Measurements from ENCODE around the gene SPON1.

DNA sequence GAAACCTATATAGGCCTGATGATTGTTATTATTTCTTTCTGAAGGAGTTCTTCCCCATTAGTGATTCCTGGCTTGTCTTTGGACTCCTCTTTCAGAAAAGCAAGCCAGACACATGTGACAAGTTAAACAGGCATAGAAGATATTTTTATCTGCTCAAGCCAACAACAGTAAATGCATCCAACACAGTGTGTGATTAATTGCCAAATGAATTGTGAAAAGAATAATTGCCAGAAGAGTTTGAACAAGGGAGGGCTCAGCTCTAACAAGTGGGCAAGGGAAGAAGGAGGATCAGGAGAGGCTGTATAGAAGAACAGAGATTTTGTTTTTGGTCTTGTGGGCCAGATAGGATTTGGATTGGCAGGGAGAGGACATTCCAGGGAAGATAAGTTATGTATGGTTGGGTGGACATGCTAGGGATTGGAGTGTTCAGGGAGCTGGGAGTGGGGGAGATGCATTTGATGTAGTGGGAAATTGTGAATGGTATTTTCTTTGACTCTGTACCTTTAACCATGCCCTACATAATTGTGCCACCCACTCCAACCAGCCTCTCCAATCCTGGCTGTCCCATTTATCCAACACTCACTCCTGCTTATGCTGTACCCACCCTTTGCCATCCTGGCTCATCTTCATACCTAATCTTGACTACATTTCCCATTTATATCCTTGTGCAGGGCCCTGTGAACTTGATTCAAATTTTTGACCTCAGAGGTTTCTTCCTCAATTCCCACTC, 223.7 kb downstream of the SPON1 start:
- TF ChIP-seq, protein P1, sequence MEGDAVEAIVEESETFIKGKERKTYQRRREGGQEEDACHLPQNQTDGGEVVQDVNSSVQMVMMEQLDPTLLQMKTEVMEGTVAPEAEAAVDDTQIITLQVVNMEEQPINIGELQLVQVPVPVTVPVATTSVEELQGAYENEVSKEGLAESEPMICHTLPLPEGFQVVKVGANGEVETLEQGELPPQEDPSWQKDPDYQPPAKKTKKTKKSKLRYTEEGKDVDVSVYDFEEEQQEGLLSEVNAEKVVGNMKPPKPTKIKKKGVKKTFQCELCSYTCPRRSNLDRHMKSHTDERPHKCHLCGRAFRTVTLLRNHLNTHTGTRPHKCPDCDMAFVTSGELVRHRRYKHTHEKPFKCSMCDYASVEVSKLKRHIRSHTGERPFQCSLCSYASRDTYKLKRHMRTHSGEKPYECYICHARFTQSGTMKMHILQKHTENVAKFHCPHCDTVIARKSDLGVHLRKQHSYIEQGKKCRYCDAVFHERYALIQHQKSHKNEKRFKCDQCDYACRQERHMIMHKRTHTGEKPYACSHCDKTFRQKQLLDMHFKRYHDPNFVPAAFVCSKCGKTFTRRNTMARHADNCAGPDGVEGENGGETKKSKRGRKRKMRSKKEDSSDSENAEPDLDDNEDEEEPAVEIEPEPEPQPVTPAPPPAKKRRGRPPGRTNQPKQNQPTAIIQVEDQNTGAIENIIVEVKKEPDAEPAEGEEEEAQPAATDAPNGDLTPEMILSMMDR (IDR thresholded peaks at IDR 0.05; ENCODE audit: low read depth, low read length, missing input control), result no peak
- TF ChIP-seq NR2F2 (IDR thresholded peaks at IDR 0.05) (no peak), RAD21 (IDR thresholded peaks at IDR 0.05) (no peak), YY1 (IDR thresholded peaks at IDR 0.05) (no peak), SP1 (IDR thresholded peaks at IDR 0.05) (no peak), RXRA (IDR thresholded peaks at IDR 0.05) (no peak)
- TF ChIP-seq, protein P2, sequence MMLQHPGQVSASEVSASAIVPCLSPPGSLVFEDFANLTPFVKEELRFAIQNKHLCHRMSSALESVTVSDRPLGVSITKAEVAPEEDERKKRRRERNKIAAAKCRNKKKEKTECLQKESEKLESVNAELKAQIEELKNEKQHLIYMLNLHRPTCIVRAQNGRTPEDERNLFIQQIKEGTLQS (IDR thresholded peaks at IDR 0.05), result no peak
- TF ChIP-seq, protein P3, sequence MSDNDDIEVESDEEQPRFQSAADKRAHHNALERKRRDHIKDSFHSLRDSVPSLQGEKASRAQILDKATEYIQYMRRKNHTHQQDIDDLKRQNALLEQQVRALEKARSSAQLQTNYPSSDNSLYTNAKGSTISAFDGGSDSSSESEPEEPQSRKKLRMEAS (IDR thresholded peaks at IDR 0.05), result no peak
- TF ChIP-seq, protein P4, sequence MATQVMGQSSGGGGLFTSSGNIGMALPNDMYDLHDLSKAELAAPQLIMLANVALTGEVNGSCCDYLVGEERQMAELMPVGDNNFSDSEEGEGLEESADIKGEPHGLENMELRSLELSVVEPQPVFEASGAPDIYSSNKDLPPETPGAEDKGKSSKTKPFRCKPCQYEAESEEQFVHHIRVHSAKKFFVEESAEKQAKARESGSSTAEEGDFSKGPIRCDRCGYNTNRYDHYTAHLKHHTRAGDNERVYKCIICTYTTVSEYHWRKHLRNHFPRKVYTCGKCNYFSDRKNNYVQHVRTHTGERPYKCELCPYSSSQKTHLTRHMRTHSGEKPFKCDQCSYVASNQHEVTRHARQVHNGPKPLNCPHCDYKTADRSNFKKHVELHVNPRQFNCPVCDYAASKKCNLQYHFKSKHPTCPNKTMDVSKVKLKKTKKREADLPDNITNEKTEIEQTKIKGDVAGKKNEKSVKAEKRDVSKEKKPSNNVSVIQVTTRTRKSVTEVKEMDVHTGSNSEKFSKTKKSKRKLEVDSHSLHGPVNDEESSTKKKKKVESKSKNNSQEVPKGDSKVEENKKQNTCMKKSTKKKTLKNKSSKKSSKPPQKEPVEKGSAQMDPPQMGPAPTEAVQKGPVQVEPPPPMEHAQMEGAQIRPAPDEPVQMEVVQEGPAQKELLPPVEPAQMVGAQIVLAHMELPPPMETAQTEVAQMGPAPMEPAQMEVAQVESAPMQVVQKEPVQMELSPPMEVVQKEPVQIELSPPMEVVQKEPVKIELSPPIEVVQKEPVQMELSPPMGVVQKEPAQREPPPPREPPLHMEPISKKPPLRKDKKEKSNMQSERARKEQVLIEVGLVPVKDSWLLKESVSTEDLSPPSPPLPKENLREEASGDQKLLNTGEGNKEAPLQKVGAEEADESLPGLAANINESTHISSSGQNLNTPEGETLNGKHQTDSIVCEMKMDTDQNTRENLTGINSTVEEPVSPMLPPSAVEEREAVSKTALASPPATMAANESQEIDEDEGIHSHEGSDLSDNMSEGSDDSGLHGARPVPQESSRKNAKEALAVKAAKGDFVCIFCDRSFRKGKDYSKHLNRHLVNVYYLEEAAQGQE (IDR thresholded peaks at IDR 0.05), result no peak
- TF ChIP-seq, protein P5, sequence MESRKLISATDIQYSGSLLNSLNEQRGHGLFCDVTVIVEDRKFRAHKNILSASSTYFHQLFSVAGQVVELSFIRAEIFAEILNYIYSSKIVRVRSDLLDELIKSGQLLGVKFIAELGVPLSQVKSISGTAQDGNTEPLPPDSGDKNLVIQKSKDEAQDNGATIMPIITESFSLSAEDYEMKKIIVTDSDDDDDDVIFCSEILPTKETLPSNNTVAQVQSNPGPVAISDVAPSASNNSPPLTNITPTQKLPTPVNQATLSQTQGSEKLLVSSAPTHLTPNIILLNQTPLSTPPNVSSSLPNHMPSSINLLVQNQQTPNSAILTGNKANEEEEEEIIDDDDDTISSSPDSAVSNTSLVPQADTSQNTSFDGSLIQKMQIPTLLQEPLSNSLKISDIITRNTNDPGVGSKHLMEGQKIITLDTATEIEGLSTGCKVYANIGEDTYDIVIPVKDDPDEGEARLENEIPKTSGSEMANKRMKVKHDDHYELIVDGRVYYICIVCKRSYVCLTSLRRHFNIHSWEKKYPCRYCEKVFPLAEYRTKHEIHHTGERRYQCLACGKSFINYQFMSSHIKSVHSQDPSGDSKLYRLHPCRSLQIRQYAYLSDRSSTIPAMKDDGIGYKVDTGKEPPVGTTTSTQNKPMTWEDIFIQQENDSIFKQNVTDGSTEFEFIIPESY (IDR thresholded peaks at IDR 0.05), result no peak
